Natural killer cell (primary cell): ENCODE measurements around the gene JARID2. TPM values are rescaled to one million over a fixed set of nuclear protein-coding genes. Genes with fewer than 3 reads are reported as not detected.

ENCODE experiments used
- ATAC-seq, 3 donors: fragments of 150-1000 bp in 2 of 3; fragments of 200-7000 bp in 1 of 3; cut with Tn5 transposase; 1 replicate in 1 of 3; 2 replicates in 2 of 3; pipeline ENCODE4 v1.10.0; 2021; ENCODE audit warnings: mild to moderate bottlenecking in 2 of 3, moderate library complexity in 2 of 3
- DNase-seq, 2 donors: peaks; one replicate each; pipeline versions ENCODE4 v3.0.0 to v3.0.0-alpha.2; 2013 to 2021; ENCODE audit warnings: mixed read lengths in 1 of 2
- H3K27ac ChIP-seq: one replicate; pipeline ENCODE4 v1.5.1; 2013; ENCODE audit warnings: mild to moderate bottlenecking, low read length
- H3K27me3 ChIP-seq: one replicate; pipeline ENCODE4 v1.6.1; 2013; ENCODE audit warnings: low read length; ENCODE audit not compliant: control insufficient read depth, insufficient read depth
- H3K36me3 ChIP-seq: one replicate; pipeline ENCODE4 v1.6.1; 2013; ENCODE audit warnings: low read length; ENCODE audit not compliant: control insufficient read depth, insufficient read depth
- H3K4me1 ChIP-seq: one replicate; pipeline ENCODE4 v1.6.1; 2013; ENCODE audit warnings: low read length; ENCODE audit not compliant: control insufficient read depth, insufficient read depth
- H3K4me3 ChIP-seq: one replicate; pipeline ENCODE4 v1.5.1; 2013; ENCODE audit warnings: low read length
- H3K9me3 ChIP-seq: one replicate; pipeline ENCODE4 v1.6.1; 2013; ENCODE audit warnings: low read length; ENCODE audit not compliant: control insufficient read depth, insufficient read depth
- H3K27ac Mint-ChIP-seq, 2 donors: one replicate each; pipeline ENCODE4 v1.8.0; 2022; ENCODE audit warnings: mild to moderate bottlenecking in 2 of 2, mixed read lengths in 2 of 2, moderate library complexity in 1 of 2
- H3K27me3 Mint-ChIP-seq, 2 donors: one replicate each; pipeline ENCODE4 v1.8.0; 2022; ENCODE audit warnings: low read depth in 2 of 2, mixed read lengths in 2 of 2
- H3K36me3 Mint-ChIP-seq: one replicate; pipeline ENCODE4 v1.8.0; 2022; ENCODE audit warnings: mixed read lengths
- H3K4me1 Mint-ChIP-seq, 2 donors: one replicate each; pipeline ENCODE4 v1.8.0; 2022; ENCODE audit warnings: mixed read lengths in 2 of 2
- H3K4me3 Mint-ChIP-seq: one replicate; pipeline ENCODE4 v1.8.0; 2022; ENCODE audit warnings: mild to moderate bottlenecking, moderate library complexity, mixed read lengths
- H3K9me3 Mint-ChIP-seq, 2 donors: one replicate each; pipeline ENCODE4 v1.8.0; 2022; ENCODE audit warnings: mixed read lengths in 2 of 2
- CTCF ChIP-seq: fragments of 200-600 bp; IDR thresholded peaks from one replicate; pipeline ENCODE4 v1.8.0; 2022; ENCODE audit warnings: antibody characterized with exemption
- WGBS: methylation state at CpG from one replicate; pipeline ENCODE4 v1.1.7; 2013; ENCODE audit warnings: missing lambda C conversion rate; ENCODE audit not compliant: insufficient coverage; 5-methylcytosine and 5-hydroxymethylcytosine counted together
- intact Hi-C: fragments of 100-400 bp; cut with micrococcal nuclease; formaldehyde crosslinking; loops from one replicate; pipeline ENCODE4 v1.14.2; 2022
- total RNA-seq, 4 donors: library from RNA; stranded (reverse); fragments of 120-200 nt in 1 of 4; gene quantifications; one replicate each; pipeline versions ENCODE4 v1.2.3 to v1.2.4, GENCODE V29; 2013 to 2022

Gene JARID2
- total RNA-seq, 3 donors from 2014 or later (not counting 1 experiment from before 2014, with no cell fraction given): 49.9 to 60.9 (median 60.5) TPM

GRCh38 chr6:15303162-15303919 lies 57.5 kb downstream of the JARID2 start:
- Mint-ChIP-seq H3K36me3 (no peaks in the 10 kb centered on the region), H3K27me3 (no peaks in the 10 kb centered on the region), H3K4me3 (peak overlapping the region; percentile 63), H3K27ac (peak overlapping the region; percentile 93 to 95), H3K9me3 (no peaks in the 10 kb centered on the region), H3K4me1 (peaks cover 80 to 84% of the 10 kb centered on the region in 2 donors)
- TF ChIP-seq CTCF: no peak
- no peaks in the 10 kb centered on the region for H3K27me3 ChIP-seq
- no peak overlapping the region for H3K27ac ChIP-seq
- ATAC-seq (no peak), DNase-seq (no peak)
- 87% methylated on average over 6 of the region's 7 CpGs for WGBS
- H3K4me1 ChIP-seq: peaks cover 71% of the 10 kb centered on the region
- no peaks in the 10 kb centered on the region for H3K36me3 ChIP-seq
- H3K4me3 ChIP-seq: no peak overlapping the region
- intact Hi-C loops: no loop called here
- H3K9me3 ChIP-seq: no peaks in the 10 kb centered on the region

GRCh38 chr6:15303920-15304291 lies 58.0 kb downstream of the JARID2 start:
- Mint-ChIP-seq H3K36me3 (no peaks in the 10 kb centered on the region), H3K4me1 (peaks cover 80 to 84% of the 10 kb centered on the region in 2 donors), H3K9me3 (no peaks in the 10 kb centered on the region), H3K27ac (peak overlapping the region; percentile 93 to 95), H3K27me3 (no peaks in the 10 kb centered on the region), H3K4me3 (peak overlapping the region; percentile 63)
- Histone ChIP-seq H3K27me3 (no peaks in the 10 kb centered on the region), H3K9me3 (no peaks in the 10 kb centered on the region), H3K4me1 (peaks cover 68% of the 10 kb centered on the region), H3K27ac (no peak overlapping the region), H3K4me3 (no peak overlapping the region), H3K36me3 (no peaks in the 10 kb centered on the region)
- ATAC-seq (no peak), DNase-seq (no peak)
- intact Hi-C loops: no loop called here
- TF ChIP-seq CTCF: no peak
- 86% methylated on average over 6 of the region's 6 CpGs for WGBS

- H3K36me3 ChIP-seq: no peaks in the 10 kb centered on the region
- no peak for TF ChIP-seq CTCF
- peak overlapping the region; percentile 84 for H3K27ac ChIP-seq
- peaks cover 80 to 84% of the 10 kb centered on the region in 2 donors for H3K4me1 Mint-ChIP-seq
- WGBS: 83% methylated on average over 4 of the region's 4 CpGs
- no peaks in the 10 kb centered on the region for H3K9me3 Mint-ChIP-seq
- no peaks in the 10 kb centered on the region for H3K27me3 Mint-ChIP-seq
- no peaks in the 10 kb centered on the region for H3K36me3 Mint-ChIP-seq
- intact Hi-C loops: no loop called here
- H3K4me3 Mint-ChIP-seq: peak overlapping the region; percentile 63
- peak overlapping the region; percentile 93 to 95 for H3K27ac Mint-ChIP-seq
- DNase-seq (no peak), ATAC-seq (no peak)
- H3K4me1 ChIP-seq: peaks cover 63% of the 10 kb centered on the region
- H3K4me3 ChIP-seq: no peak overlapping the region
- H3K27me3 ChIP-seq: no peaks in the 10 kb centered on the region
- H3K9me3 ChIP-seq: no peaks in the 10 kb centered on the region
Observed at GRCh38 chr6:15304337-15305042, 58.6 kb downstream of the JARID2 start.
